Mesenchymal stem cell (in vitro differentiated cells and primary cell): Measurements from ENCODE around the gene CNTNAP2.

ENCODE experiments used
- DNase-seq: peaks from one replicate; pipeline ENCODE4 v3.0.0-alpha.2; 2013
- H2AFZ ChIP-seq: one replicate; pipeline ENCODE4 v1.6.1; 2013; ENCODE audit warnings: low read depth, mild to moderate bottlenecking, control low read depth, inconsistent platforms, low read length, moderate library complexity
- H2AK5ac ChIP-seq: 2 replicates; pipeline ENCODE4 v1.6.1; 2013; ENCODE audit warnings: low read length, moderate library complexity, mild to moderate bottlenecking, inconsistent platforms; ENCODE audit not compliant: severe bottlenecking
- H2BK120ac ChIP-seq: one replicate; pipeline ENCODE4 v1.6.1; 2013; ENCODE audit warnings: low read depth, mild to moderate bottlenecking, inconsistent platforms, low read length, moderate library complexity
- H2BK12ac ChIP-seq, 2 experiments: one replicate each; pipeline ENCODE4 v1.6.1; 2013; ENCODE audit warnings: inconsistent platforms in 2 of 2, low read length in 2 of 2, mild to moderate bottlenecking in 2 of 2, moderate library complexity in 2 of 2, control low read depth in 1 of 2
- H2BK15ac ChIP-seq: one replicate; pipeline ENCODE4 v1.6.1; 2013; ENCODE audit warnings: mild to moderate bottlenecking, low read depth, inconsistent platforms; ENCODE audit not compliant: poor library complexity, severe bottlenecking
- H2BK5ac ChIP-seq: 2 replicates; pipeline ENCODE4 v1.6.1; 2013; ENCODE audit warnings: low read depth, mild to moderate bottlenecking, low read length, control low read depth, inconsistent platforms; ENCODE audit not compliant: poor library complexity, severe bottlenecking
- H3K14ac ChIP-seq, 2 experiments: one replicate each; pipeline ENCODE4 v1.6.1; 2013; ENCODE audit warnings: inconsistent platforms in 2 of 2, low read length in 2 of 2, control low read depth in 1 of 2, mild to moderate bottlenecking in 1 of 2, moderate library complexity in 1 of 2
- H3K18ac ChIP-seq, 2 experiments: one replicate each; pipeline ENCODE4 v1.6.1; 2013; ENCODE audit warnings: inconsistent platforms in 2 of 2, low read length in 2 of 2, control low read depth in 1 of 2, low read depth in 1 of 2, mild to moderate bottlenecking in 1 of 2
- H3K23ac ChIP-seq, 2 experiments: one replicate each; pipeline ENCODE4 v1.6.1; 2013; ENCODE audit warnings: inconsistent platforms in 2 of 2, low read length in 2 of 2, mild to moderate bottlenecking in 2 of 2, moderate library complexity in 2 of 2, control low read depth in 1 of 2
- H3K27ac ChIP-seq: 2 replicates; pipeline ENCODE4 v1.5.1; 2013; ENCODE audit warnings: mild to moderate bottlenecking, moderate library complexity, low read length, control low read depth, inconsistent platforms; ENCODE audit not compliant: poor library complexity, severe bottlenecking
- H3K27me3 ChIP-seq, 2 experiments: 2 replicates each; pipeline versions ENCODE4 v1.6.1 to v1.7.0; 2013; ENCODE audit warnings: low read length in 2 of 2, mild to moderate bottlenecking in 2 of 2, moderate library complexity in 2 of 2, control low read depth in 1 of 2, inconsistent platforms in 1 of 2; ENCODE audit not compliant: control insufficient read depth in 1 of 2, insufficient read depth in 1 of 2
- H3K36me3 ChIP-seq, 2 experiments: 2 replicates each; pipeline versions ENCODE4 v1.6.1 to v1.7.0; 2013; ENCODE audit warnings: low read length in 2 of 2, control low read depth in 1 of 2, inconsistent platforms in 1 of 2, low read depth in 1 of 2, mild to moderate bottlenecking in 1 of 2; ENCODE audit not compliant: insufficient read depth in 2 of 2, control insufficient read depth in 1 of 2
- H3K4ac ChIP-seq, 2 experiments: one replicate each; pipeline ENCODE4 v1.6.1; 2013; ENCODE audit warnings: inconsistent platforms in 2 of 2, low read length in 2 of 2, mild to moderate bottlenecking in 2 of 2, moderate library complexity in 2 of 2, control low read depth in 1 of 2, low read depth in 1 of 2
- H3K4me1 ChIP-seq: 2 replicates; pipeline ENCODE4 v1.6.1; 2013; ENCODE audit warnings: low read depth, low read length, control low read depth; ENCODE audit not compliant: control insufficient read depth, insufficient read depth
- H3K4me2 ChIP-seq: 2 replicates; pipeline ENCODE4 v1.6.1; 2013; ENCODE audit warnings: low read length, mild to moderate bottlenecking, inconsistent platforms; ENCODE audit not compliant: poor library complexity, severe bottlenecking
- H3K4me3 ChIP-seq, 2 experiments: 2 replicates each; pipeline versions ENCODE4 v1.5.1 to v1.7.0; 2013; ENCODE audit warnings: low read length in 2 of 2, mild to moderate bottlenecking in 2 of 2, control low read depth in 1 of 2, low read depth in 1 of 2; ENCODE audit not compliant: insufficient read depth in 1 of 2
- H3K79me1 ChIP-seq: replicated peaks from 2 replicates; pipeline ENCODE4 v1.6.1; 2013; ENCODE audit warnings: mild to moderate bottlenecking, control low read depth, low read length, inconsistent platforms; ENCODE audit not compliant: poor library complexity, severe bottlenecking
- H3K9ac ChIP-seq: 2 replicates; pipeline ENCODE4 v1.7.0; 2013; ENCODE audit warnings: mild to moderate bottlenecking, low read length, moderate library complexity
- H3K9me3 ChIP-seq: 2 replicates; pipeline ENCODE4 v1.7.0; 2013; ENCODE audit warnings: mild to moderate bottlenecking, low read length; ENCODE audit not compliant: control insufficient read depth
- H4K8ac ChIP-seq: one replicate; pipeline ENCODE4 v1.6.1; 2013; ENCODE audit warnings: inconsistent platforms, mild to moderate bottlenecking, low read length, moderate library complexity
- H4K91ac ChIP-seq: one replicate; pipeline ENCODE4 v1.6.1; 2013; ENCODE audit warnings: mild to moderate bottlenecking, low read length, inconsistent platforms
- WGBS: methylation state at CpG from one replicate; pipeline ENCODE4 v1.1.7; 2013; ENCODE audit warnings: mixed read lengths; 5-methylcytosine and 5-hydroxymethylcytosine counted together

Gene CNTNAP2

DNA sequence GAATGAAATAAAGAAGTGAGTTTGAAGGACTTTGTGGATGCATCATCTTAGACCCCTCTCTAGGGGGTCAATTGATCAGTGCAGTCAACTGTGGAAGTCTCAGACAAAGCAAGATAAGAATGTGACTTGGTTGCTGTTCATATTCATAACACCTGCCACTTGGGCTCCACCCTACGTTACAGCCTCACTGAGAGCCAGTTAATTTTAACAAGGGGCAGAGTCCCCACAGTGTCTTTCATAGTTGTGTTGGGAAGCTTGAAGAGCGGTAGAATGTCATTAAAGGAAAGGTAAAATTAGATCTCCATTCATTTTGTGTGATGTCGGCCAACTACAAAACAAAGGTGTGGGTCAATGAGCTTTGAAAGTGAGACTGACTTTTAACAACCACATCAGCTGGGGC is 2031.9 kb downstream of the CNTNAP2 start:
- Histone ChIP-seq H3K4me3 (no peak overlapping the region), H3K79me1 (no peaks in the 10 kb centered on the region), H3K36me3 (no peaks in the 10 kb centered on the region), H3K9ac (no peak overlapping the region), H3K27ac (no peak overlapping the region), H2AFZ (no peak overlapping the region), H3K23ac (no peak overlapping the region), H3K4ac (no peak overlapping the region), H3K9me3 (no peaks in the 10 kb centered on the region), H2BK5ac (no peak overlapping the region), H2BK15ac (no peak overlapping the region), H2BK120ac (no peak overlapping the region), H3K27me3 (no peaks in the 10 kb centered on the region), H4K8ac (no peak overlapping the region), H3K14ac (no peak overlapping the region), H4K91ac (no peak overlapping the region), H3K18ac (no peak overlapping the region), H2BK12ac (no peak overlapping the region), H2AK5ac (no peak overlapping the region), H3K4me2 (no peak overlapping the region), H3K4me1 (no peaks in the 10 kb centered on the region)
- DNase-seq = no peak
- 80% methylated on average over 2 of the region's 3 CpGs for WGBS

DNA sequence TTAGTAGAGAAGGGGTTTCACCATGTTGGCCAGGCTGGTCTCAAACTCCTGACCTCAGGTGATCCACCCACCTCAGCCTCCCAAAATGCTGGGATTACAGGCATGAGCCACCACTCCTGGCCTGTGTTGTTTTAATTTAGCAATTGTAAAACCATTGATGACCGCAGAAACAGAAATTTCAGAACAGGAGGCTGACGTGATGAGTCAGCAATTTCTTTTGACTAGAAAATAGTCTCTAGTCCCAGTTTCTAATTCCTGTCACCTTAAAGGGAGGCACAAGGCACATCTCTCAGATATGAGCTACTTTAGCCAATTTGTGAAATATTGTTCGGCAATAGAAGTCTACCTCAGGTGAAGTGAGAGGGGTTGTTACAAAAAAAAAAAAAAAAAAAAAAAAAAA is 2033.1 kb downstream of the CNTNAP2 start:
- H3K4me1 ChIP-seq = no peaks in the 10 kb centered on the region
- H3K9ac ChIP-seq = no peak overlapping the region
- H3K23ac ChIP-seq = no peak overlapping the region
- no peak overlapping the region for H4K91ac ChIP-seq
- no peak overlapping the region for H2BK5ac ChIP-seq
- H4K8ac ChIP-seq = no peak overlapping the region
- H3K4ac ChIP-seq = no peak overlapping the region
- H2AK5ac ChIP-seq = no peak overlapping the region
- H3K79me1 ChIP-seq = no peaks in the 10 kb centered on the region
- H2BK120ac ChIP-seq = no peak overlapping the region
- H3K4me2 ChIP-seq = no peak overlapping the region
- whole genome bisulfite sequencing = 90% methylated on average over 3 of the region's 3 CpGs
- no peak for DNase-seq
- no peaks in the 10 kb centered on the region for H3K36me3 ChIP-seq
- H2BK15ac ChIP-seq = no peak overlapping the region
- no peaks in the 10 kb centered on the region for H3K9me3 ChIP-seq
- H3K27ac ChIP-seq = no peak overlapping the region
- no peak overlapping the region for H3K18ac ChIP-seq
- no peak overlapping the region for H3K4me3 ChIP-seq
- H3K14ac ChIP-seq = no peak overlapping the region
- no peak overlapping the region for H2BK12ac ChIP-seq
- no peaks in the 10 kb centered on the region for H3K27me3 ChIP-seq
- no peak overlapping the region for H2AFZ ChIP-seq

DNA sequence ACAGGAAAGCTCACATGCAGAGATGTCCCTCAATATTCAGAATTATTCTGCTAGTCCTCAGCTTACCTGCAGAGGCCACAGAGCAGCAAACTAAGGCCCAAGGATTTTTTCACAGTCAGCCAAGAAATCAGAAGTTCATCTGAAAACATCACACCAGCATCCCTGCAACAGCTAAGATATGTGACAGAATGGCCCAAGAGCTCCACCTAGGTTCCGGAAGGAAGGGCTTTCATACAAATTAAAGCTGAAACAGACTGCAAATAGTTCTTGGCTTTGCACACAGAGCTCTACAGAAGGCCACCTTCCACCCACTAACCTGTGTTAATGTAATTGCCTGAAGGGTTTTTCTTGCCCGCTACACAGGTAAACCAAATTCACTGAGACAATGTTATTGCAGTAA is 2035.2 kb downstream of the CNTNAP2 start:
- H3K4ac ChIP-seq = no peak overlapping the region
- no peaks in the 10 kb centered on the region for H3K79me1 ChIP-seq
- no peak overlapping the region for H2BK12ac ChIP-seq

DNA sequence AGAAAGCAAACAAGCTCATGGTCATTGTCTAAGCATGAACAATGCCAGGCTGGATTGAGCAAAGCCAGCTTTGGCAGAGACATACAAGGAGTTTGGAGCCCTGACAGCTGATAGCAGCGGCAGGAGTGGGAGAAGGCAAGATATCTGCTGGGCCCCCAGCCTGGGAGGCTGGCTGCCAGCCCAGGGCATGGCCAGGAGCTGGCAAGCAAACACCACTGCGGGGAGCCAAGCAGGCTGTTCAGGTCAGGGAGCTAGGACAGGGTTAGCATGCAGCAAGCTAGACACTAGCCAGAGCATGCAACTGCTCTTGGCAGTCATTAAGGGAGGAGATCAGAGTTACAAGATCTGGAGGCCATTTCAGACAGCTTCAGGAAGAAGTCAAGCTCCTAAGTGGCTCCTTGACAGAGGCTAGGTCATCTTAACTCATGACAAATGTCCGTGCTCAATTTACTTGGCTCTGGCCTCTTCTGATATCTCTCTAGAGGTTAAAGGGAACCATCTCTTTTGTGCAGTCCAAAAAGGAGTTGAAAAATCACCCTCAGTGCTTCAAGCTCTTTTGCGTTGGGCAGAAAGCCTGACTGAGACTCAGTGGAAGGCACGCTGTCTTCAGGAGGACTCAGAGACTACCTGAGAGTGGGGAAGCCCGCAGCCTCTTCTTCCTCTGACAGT is 2037.1 kb downstream of the CNTNAP2 start:
- Histone ChIP-seq H3K9me3 (no peaks in the 10 kb centered on the region), H2BK120ac (no peak overlapping the region), H3K14ac (no peak overlapping the region), H3K18ac (no peak overlapping the region), H3K36me3 (no peaks in the 10 kb centered on the region), H2AFZ (no peak overlapping the region), H3K4me1 (peaks cover 3% of the 10 kb centered on the region), H3K27ac (no peak overlapping the region), H2BK15ac (no peak overlapping the region), H3K79me1 (no peaks in the 10 kb centered on the region), H3K23ac (no peak overlapping the region), H3K4me3 (no peak overlapping the region), H2BK12ac (no peak overlapping the region), H3K9ac (no peak overlapping the region), H4K91ac (no peak overlapping the region), H3K4ac (no peak overlapping the region), H2BK5ac (no peak overlapping the region), H2AK5ac (no peak overlapping the region), H3K27me3 (no peaks in the 10 kb centered on the region), H4K8ac (no peak overlapping the region), H3K4me2 (no peak overlapping the region)
- peak; percentile 7 for DNase-seq
- 42% methylated on average over 5 of the region's 6 CpGs for WGBS

More for the DNA sequence above, 2035.2 kb downstream of the CNTNAP2 start:
- Histone ChIP-seq H3K18ac (no peak overlapping the region), H2BK15ac (no peak overlapping the region), H2AK5ac (no peak overlapping the region), H3K4me1 (peaks cover 3% of the 10 kb centered on the region), H3K14ac (no peak overlapping the region), H3K9ac (no peak overlapping the region), H2BK5ac (no peak overlapping the region), H3K4me3 (no peak overlapping the region), H2AFZ (no peak overlapping the region), H3K4me2 (no peak overlapping the region), H4K8ac (no peak overlapping the region), H3K27me3 (no peaks in the 10 kb centered on the region), H4K91ac (no peak overlapping the region), H2BK120ac (no peak overlapping the region), H3K36me3 (no peaks in the 10 kb centered on the region), H3K9me3 (no peaks in the 10 kb centered on the region), H3K27ac (no peak overlapping the region), H3K23ac (no peak overlapping the region)
- 90% methylated on average over 2 of the region's 2 CpGs for WGBS
- DNase-seq = no peak
